DOHH2 (cell line): ENCODE results near the gene ART4.

Source experiments
- H3F3A ChIP-seq: fragments of 200-600 bp; sonication (generic), shearing (Covaris generic); 2 replicates; pipeline ENCODE4 v1.6.0; 2016; ENCODE audit warnings: antibody characterized with exemption, mild to moderate bottlenecking; ENCODE audit not compliant: control insufficient read depth, insufficient read depth
- H3K27ac ChIP-seq: fragments of 200-600 bp; sonication (generic); 2 replicates; pipeline ENCODE4 v1.5.1; 2014; ENCODE audit warnings: low read depth, mild to moderate bottlenecking, low read length, moderate library complexity
- H3K27me3 ChIP-seq: fragments of 200-600 bp; sonication (generic); 2 replicates; pipeline ENCODE4 v1.6.1; 2014; ENCODE audit warnings: mild to moderate bottlenecking, low read length, mixed read lengths; ENCODE audit not compliant: control insufficient read depth
- H3K36me3 ChIP-seq: fragments of 200-600 bp; sonication (generic); 2 replicates; pipeline ENCODE4 v1.6.1; 2014; ENCODE audit warnings: mild to moderate bottlenecking, low read length, moderate library complexity, mixed read lengths; ENCODE audit not compliant: control insufficient read depth
- H3K4me1 ChIP-seq: fragments of 200-600 bp; sonication (generic); 2 replicates; pipeline ENCODE4 v1.6.1; 2014; ENCODE audit warnings: mild to moderate bottlenecking, low read length, mixed read lengths; ENCODE audit not compliant: control insufficient read depth
- H3K4me2 ChIP-seq: fragments of 200-600 bp; sonication (generic); 2 replicates; pipeline ENCODE4 v1.6.0; 2014; ENCODE audit warnings: mild to moderate bottlenecking, low read length, moderate library complexity
- H3K4me3 ChIP-seq: fragments of 200-600 bp; sonication (generic); 2 replicates; pipeline ENCODE4 v1.5.1; 2014; ENCODE audit warnings: mild to moderate bottlenecking, low read length, mixed read lengths
- H3K79me2 ChIP-seq: fragments of 200-600 bp; sonication (generic); 2 replicates; pipeline ENCODE4 v1.6.1; 2014; ENCODE audit warnings: mild to moderate bottlenecking, low read length, mixed read lengths; ENCODE audit not compliant: control insufficient read depth
- H3K9me2 ChIP-seq: fragments of 200-600 bp; sonication (generic); replicated peaks from 2 replicates; pipeline ENCODE4 v1.6.1; 2014; ENCODE audit warnings: mild to moderate bottlenecking, low read length, mixed read lengths; ENCODE audit not compliant: control insufficient read depth
- H3K9me3 ChIP-seq: fragments of 200-600 bp; sonication (generic); 2 replicates; pipeline ENCODE4 v1.6.1; 2014; ENCODE audit warnings: antibody characterized with exemption, low read length, mixed read lengths; ENCODE audit not compliant: control insufficient read depth, insufficient read depth
- H4K20me1 ChIP-seq: fragments of 200-600 bp; sonication (generic); 2 replicates; pipeline ENCODE4 v1.6.0; 2014; ENCODE audit warnings: low read depth, mild to moderate bottlenecking, antibody characterized with exemption, low read length, moderate library complexity; ENCODE audit not compliant: control insufficient read depth, insufficient read depth
- EZH2phosphoT487 ChIP-seq: fragments of 200-600 bp; sonication (generic); IDR thresholded peaks from 2 replicates; pipeline ENCODE4 v1.6.1; 2017; ENCODE audit warnings: borderline replicate concordance, mild to moderate bottlenecking, antibody characterized with exemption, low read length, moderate library complexity, mixed read lengths
- TF ChIP-seq, protein P1 (sequence below): fragments of 200-600 bp; sonication (generic); IDR thresholded peaks from one replicate; pipeline ENCODE4 v1.5.1; 2014; ENCODE audit warnings: antibody characterized with exemption, mild to moderate bottlenecking, low read depth, low read length; ENCODE audit not compliant: poor library complexity, severe bottlenecking

The ART4 gene

DNA sequence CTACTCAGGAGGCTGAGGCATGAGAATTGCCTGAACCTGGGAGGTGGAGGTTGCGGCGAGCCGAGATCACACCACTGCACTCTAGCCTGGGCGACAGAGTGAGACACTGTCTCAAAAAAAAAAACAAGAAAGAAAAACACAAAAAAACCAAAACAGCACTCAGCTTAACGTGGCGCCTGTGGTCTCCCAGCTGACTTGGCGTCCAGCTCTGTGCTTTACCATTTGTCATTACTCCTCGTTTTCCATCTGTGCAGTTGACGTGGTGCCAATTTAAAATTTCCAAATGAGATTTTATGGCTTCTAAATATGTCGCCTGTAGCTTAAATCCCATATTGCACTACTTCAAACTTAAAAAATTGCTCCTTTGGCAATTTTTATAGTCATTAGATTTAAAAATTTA lies 40.4 kb upstream of the ART4 start:
- Histone ChIP-seq H4K20me1 (no peaks in the 10 kb centered on the region), H3K9me2 (no peaks in the 10 kb centered on the region), H3K27ac (no peak overlapping the region), H3K27me3 (no peaks in the 10 kb centered on the region), H3K79me2 (no peaks in the 10 kb centered on the region), H3K4me3 (peak overlapping the region; percentile 50), H3K9me3 (peaks cover 13% of the 10 kb centered on the region), H3K4me1 (peaks cover 72% of the 10 kb centered on the region), H3K36me3 (peaks cover 12% of the 10 kb centered on the region), H3F3A (peaks cover 3% of the 10 kb centered on the region; the same call in 1 of the 2 replicates), H3K4me2 (peak overlapping the region; percentile 73; the same call in 1 of the 2 replicates)
- no peak for TF ChIP-seq EZH2phosphoT487
- TF ChIP-seq, protein P1, sequence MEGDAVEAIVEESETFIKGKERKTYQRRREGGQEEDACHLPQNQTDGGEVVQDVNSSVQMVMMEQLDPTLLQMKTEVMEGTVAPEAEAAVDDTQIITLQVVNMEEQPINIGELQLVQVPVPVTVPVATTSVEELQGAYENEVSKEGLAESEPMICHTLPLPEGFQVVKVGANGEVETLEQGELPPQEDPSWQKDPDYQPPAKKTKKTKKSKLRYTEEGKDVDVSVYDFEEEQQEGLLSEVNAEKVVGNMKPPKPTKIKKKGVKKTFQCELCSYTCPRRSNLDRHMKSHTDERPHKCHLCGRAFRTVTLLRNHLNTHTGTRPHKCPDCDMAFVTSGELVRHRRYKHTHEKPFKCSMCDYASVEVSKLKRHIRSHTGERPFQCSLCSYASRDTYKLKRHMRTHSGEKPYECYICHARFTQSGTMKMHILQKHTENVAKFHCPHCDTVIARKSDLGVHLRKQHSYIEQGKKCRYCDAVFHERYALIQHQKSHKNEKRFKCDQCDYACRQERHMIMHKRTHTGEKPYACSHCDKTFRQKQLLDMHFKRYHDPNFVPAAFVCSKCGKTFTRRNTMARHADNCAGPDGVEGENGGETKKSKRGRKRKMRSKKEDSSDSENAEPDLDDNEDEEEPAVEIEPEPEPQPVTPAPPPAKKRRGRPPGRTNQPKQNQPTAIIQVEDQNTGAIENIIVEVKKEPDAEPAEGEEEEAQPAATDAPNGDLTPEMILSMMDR = no peak

DNA sequence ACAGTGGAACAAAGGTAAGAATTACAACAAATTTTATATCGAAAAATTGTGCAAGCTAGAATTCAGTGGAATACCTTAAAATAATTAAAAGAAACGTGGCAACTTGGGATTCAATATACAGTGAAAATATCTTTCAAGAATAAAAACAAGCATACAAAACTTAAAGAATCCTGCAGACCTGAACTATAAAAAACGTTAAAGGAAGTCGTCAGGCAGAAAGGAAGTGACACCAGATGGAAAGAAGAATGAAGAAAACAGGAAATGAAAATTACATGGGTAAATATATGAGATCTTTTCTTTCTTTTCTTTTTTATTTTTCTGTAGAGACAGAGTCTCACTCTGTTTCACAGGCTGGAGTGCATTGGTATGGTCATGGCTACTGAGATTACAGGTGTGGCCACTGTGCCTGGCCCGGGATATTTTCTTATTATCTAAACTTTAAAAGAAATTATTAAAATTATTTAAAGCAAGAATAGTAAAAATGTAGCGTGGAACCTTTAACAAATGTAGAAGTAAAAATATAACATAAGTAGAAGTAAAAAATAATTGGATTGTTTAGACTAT lies 37.6 kb upstream of the ART4 start:
- Histone ChIP-seq H3K27me3 (no peaks in the 10 kb centered on the region), H3K27ac (peak overlapping the region; percentile 58), H3K79me2 (no peaks in the 10 kb centered on the region), H3K4me2 (peak overlapping the region; percentile 60), H3K4me1 (peaks cover 70% of the 10 kb centered on the region), H3K36me3 (peaks cover 12% of the 10 kb centered on the region), H3K9me3 (peaks cover 13% of the 10 kb centered on the region), H3K4me3 (peak overlapping the region; percentile 45), H4K20me1 (no peaks in the 10 kb centered on the region), H3F3A (peaks cover 3% of the 10 kb centered on the region; the same call in 1 of the 2 replicates), H3K9me2 (no peaks in the 10 kb centered on the region)
- TF ChIP-seq, protein P1 = no peak
- no peak for TF ChIP-seq EZH2phosphoT487

DNA sequence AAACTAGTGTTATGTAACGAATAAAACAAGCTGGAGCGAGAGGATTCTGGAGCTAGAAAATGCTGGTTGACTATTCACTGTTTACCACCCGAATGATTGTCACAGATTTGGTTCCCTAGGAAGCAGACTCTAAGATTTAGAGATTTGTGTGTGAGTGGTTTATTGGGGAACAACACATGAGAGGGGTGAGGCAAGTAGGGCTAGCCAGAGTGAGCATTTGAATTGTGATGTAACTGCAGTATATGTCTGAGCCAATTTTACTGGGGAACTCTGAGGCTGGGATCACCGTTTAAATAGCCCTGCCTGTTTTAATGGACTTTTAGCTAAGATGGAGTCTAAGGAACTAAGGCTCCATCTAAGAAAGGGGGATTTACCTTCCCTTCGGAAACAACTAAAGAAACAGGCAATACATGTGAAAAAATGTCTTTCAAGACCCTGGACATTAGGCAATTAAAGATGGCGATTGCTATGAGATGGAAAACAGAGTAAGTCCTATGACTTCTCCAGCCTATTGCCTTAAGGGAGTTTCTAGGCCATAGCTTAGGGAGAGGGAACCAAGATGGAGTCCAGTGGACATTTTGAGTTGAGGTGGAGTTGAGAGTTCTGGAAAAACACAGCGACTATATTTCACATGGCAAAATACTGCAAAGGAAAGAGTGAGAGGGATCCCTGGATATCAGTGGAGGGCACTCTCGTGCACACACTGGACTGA lies 36.1 kb upstream of the ART4 start:
- H3K4me2 ChIP-seq = peak overlapping the region; percentile 47
- no peaks in the 10 kb centered on the region for H3K27me3 ChIP-seq
- H3K4me1 ChIP-seq = peaks cover 54% of the 10 kb centered on the region
- no peaks in the 10 kb centered on the region for H4K20me1 ChIP-seq
- H3K27ac ChIP-seq = 0 out of 2 replicates have a peak overlapping the region, but pooled peaks have one; percentile 5
- no peaks in the 10 kb centered on the region; the same call in 1 of the 2 replicates for H3F3A ChIP-seq
- TF ChIP-seq, protein P1 = no peak
- TF ChIP-seq EZH2phosphoT487 = no peak
- H3K4me3 ChIP-seq = peak overlapping the region; percentile 31; the same call in 1 of the 2 replicates
- peaks cover 13% of the 10 kb centered on the region for H3K9me3 ChIP-seq
- H3K9me2 ChIP-seq = no peaks in the 10 kb centered on the region
- peaks cover 12% of the 10 kb centered on the region for H3K36me3 ChIP-seq
- H3K79me2 ChIP-seq = no peaks in the 10 kb centered on the region
